ENCODE data around the gene OR5K2. TPM values are rescaled to one million over a fixed set of nuclear protein-coding genes. Genes with fewer than 3 reads are reported as not detected.

OR5K2 gene
- total RNA-seq = not detected in 2 replicates

DNA sequence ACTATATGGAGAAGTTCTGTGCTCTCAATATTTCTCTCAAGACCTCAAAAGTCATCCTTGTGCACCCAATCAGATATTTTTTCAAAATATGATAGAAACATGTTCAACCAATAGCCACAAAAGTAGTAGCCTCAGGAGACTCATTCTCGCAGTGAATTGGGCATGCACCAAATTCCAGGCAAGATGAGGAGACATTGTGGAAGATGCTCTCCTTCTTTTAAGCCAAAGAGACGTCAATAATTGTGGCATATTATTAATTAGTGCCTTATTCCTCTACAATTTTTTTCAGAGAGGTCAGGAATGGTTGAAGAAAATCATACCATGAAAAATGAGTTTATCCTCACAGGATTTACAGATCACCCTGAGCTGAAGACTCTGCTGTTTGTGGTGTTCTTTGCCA is at the start of gene OR5K2:
Gene OR5K2 (plus strand): TSS at position 301 of the 400 bp plus-strand sequence. CDS start 0 bp downstream, at position 301.

DNA sequence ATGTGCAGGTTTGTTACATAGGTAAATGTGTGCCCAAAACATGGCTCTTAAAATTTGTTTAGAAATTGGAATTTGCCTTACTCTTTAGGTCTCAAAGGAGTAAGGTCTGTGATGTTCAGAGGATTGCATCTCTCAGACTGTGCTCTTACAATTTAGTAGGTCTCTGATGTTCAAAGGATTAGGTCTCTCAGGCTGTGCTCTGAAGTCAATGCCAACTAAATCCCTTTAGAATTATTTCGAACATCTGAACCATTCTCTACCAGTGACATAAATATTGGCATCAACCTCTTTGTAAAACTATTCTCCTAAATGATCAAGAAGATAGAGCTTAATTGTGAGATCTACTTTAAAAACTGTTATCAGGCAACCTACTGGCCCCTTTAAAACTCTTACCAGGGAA is 34.6 kb upstream of the OR5K2 start, which contains the start of gene OR5K1:
Gene OR5K1 (plus strand): TSS at position 301 of the 400 bp plus-strand sequence. CDS start 6,376 bp downstream, outside the sequence.

GRCh38 chr3:98522544-98523281 is 25.2 kb downstream of the OR5K2 start, which contains the start of gene CLDND1:
TSS of gene CLDND1 (minus strand) at chr3:98522902. CDS start at chr3:98521424, 1,478 bp downstream.

DNA sequence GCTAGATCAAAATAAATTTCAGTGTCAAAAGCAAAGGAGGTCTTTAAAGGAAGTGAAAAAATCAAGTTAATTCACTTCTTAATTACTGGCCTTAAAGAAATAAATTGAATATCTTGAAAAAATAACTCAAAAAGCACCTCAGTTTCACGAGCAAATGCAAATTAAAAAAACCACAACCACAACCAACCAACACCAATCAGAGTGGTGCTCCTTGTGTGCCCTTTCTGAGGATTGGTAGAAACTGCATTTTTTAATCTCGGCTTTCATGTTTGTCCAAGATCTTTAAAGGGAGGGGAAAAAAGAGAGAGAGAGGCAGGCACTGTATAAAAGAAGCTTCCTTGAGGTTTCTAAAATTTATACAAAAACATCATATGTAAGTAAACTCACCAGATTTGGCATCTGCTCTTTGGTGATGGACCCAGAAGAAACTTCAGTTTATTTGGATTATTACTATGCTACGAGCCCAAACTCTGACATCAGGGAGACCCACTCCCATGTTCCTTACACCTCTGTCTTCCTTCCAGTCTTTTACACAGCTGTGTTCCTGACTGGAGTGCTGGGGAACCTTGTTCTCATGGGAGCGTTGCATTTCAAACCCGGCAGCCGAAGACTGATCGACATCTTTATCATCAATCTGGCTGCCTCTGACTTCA is 34.3 kb downstream of the OR5K2 start, which contains the start of gene GPR15:
Gene GPR15 (plus strand): TSS at position 357 of the 653 bp plus-strand sequence. CDS start 56 bp downstream, at position 413.

Other genes starting within 250 kb of the OR5K2 start
- not detected in 2 replicates for gene OR5H6, start 233.4 kb upstream of the OR5K2 start, total RNA-seq
- not detected in 2 replicates for gene OR5H2, start 215.2 kb upstream of the OR5K2 start, total RNA-seq
- not detected in 2 replicates for gene OR5K4, start 143.8 kb upstream of the OR5K2 start, total RNA-seq
- gene OR5K3, start 107.0 kb upstream of the OR5K2 start, total RNA-seq = not detected in 2 replicates
- gene OR5K1, start 34.5 kb upstream of the OR5K2 start, total RNA-seq = not detected in 2 replicates
- gene CLDND1, start 25.2 kb downstream of the OR5K2 start, total RNA-seq = 52.7 and 53.2 TPM in 2 replicates
- not detected in 2 replicates for gene GPR15, start 34.3 kb downstream of the OR5K2 start, total RNA-seq
- 37.1 and 48.7 TPM in 2 replicates for gene CPOX, start 95.9 kb downstream of the OR5K2 start, total RNA-seq